NCI-H2171 treated with DMSO at 0.1 percent for 48 hours (cell line): Measurements from ENCODE around the gene NRG2.

Experiments
- DNase-seq: peaks from one replicate; lab custom pipeline; 2025; lab: John Stamatoyannopoulos, UW

The NRG2 gene

GRCh38 chr5:139838381-139839197 is 204.5 kb downstream of the NRG2 start:
- no peak for DNase-seq

DNA sequence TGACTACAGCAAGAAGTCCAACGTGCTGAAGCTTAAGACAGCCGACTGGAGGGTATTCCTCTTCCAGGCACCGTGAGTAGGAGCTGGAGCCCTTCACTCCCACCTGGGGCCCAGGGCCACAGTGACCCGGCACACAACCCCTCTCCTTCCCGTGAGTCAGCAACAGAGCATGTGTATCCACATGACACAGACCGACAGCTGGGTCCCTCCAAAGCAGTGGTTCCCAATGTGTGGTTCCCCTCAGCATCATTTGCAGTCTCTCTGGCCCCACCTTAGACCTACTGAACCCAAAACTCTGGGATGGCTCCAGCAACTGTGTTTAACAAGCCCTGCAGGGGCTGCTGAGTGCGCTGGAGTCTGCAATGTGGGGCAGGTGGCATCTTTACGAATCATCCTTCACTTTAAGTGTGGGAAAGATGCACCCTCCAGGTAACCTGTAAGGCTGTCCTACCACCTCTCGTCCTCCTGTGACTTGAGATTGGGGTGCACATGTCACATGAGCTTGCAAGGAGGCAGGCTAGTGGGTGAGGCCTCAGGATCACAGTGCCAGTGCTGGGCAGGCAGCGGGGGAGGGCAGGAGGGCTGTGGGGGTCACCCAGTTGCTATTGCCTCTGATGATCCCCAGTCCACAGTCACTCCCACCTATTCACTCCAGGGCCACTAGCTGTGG is 205.3 kb downstream of the NRG2 start:
- no peak for DNase-seq

DNA sequence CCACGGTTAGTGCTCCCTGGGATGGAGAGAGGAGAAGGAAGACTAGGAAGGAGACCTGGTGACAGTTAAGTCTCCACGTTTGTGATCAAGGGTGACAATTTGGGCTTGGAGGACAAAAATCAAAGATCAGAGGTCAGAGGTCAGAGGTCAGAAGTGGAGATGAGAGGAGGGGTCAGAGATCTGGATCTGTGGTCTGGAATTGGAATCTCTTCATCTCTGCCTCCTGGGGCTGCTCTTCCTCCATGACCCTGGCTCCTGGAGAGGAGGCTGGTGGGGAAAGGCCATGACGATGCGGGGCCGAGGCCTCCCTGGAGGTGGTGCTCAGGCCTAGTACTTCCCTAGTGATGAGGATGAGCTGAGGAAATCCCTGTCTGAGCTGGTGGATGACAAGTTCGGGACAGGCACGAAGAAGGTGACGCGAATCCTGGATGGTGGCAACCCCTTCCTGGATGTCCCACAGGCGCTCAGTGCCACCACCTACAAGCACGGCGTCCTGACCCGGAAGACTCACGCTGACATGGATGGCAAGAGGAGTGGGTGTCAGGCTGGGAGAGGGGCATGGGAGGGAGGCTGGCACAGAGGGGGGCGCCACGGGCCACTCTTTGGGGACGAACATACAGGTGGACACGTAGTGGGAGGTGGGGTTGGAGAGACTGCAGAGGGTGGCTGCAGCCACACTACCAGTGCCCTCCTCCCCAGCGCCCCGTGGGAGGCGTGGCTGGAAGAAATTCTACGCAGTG is 206.5 kb downstream of the NRG2 start:
- DNase-seq = no peak

DNA sequence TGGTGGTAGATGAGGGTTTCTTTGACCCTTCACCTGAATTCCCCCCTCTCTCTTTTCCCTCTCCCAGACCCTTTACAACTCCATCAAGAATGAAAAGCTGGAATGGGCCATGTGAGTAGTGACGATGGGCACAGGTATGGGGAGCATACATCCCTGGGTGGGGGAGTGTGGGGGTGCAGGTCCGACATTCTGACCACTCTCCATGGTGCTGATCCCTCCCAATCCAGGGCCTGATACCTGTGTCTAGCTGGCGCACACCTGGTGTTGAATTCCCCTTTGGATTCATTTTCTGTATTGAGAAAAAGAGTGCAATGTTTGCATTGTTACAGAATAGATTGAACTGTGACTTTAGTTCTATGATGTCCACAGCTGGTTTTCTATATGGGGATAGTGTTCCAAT is 207.4 kb downstream of the NRG2 start:
- no peak for DNase-seq

DNA sequence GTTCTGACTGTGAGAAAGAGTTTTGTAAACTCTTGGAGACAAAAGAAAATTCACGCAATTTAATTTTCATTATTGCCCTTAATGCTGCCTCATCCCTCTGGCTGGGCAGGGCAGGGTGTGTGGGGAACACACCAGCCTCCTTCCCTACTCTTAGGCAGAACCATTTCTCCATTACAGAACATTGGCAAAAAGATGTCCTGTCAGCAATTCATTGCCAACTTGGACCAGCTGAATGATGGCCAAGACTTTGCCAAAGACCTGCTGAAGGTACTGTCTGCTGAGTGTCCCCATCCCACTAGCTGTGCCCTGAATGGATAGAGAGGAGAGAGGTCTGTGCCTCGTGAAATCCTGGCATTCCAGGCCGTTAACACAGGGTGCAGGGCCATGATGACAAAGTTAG is 209.6 kb downstream of the NRG2 start:
- DNase-seq = no peak

DNA sequence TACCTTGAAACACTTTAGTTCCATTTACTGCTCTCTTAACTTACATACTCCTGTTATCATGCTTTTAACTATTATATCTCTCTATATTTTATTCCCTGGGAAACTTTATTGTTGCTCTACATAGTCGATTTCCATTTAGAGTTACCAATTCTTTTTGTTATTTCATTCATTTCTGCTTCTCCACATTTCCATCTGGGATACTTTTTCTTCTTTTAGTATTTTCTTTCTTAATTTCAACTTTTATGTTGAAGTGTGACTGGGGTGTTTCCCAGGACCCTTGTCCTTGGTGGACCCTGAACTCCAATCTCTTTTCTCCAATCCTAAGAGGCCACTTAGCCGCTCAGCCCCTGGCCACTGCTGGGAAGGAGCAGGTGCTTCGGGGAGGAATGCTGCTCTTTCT is 211.5 kb downstream of the NRG2 start:
- no peak for DNase-seq

GRCh38 chr5:139829471-139829870 is 213.6 kb downstream of the NRG2 start:
- DNase-seq = no peak

DNA sequence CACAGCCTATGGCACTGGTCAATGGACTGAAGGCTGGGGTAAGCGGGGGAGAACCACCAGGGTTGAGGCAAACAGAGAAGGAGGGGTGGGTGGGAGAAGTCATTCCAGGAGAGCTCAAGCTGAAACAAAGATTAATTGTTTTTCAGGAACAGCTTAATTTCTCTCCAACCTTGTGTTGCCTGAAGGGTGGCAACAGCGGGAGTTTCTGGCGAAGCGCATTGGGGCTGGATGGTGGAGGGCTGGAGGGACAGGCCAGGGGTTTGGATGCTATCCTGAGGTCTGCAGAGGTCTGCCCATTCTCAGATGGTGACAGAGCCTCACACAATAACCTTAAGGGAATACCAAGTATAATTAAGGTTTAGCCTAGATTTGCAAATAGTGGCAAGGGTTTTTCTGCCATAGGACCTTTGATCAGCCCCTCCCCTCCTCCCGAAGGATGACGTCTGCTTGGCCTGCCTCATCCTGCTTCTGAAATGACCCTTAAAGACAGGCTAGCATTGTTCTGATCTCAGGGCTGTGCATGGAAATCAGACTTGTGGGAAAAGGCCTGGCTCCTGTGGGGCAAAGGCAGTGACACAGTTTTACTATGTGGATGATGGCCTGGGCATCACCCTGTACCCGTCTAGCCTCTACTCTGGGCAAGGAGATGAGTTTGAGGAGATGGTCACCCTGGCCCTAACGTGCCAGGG is 214.7 kb downstream of the NRG2 start:
- DNase-seq = no peak

DNA sequence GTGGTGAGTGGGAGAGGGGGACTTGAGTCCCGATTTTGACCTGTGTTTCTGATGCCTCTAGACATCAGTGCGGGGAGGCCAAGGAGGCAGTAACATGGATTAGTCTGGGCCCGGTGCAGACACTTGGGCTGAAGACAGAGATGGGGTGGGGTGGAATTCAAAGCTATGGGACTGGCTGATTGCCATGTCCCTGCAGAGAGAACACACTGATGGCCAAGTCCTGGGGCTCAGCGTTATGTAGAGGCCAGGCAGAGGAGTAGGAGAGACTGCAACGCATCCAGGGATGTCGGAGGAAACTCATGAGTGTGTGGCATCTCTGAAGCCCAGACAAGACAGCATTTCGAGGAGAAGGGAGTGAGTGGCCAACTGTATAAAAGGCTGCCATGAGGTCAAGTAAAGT is 217.4 kb downstream of the NRG2 start:
- DNase-seq = no peak

GRCh38 chr5:139823757-139824355 is 219.2 kb downstream of the NRG2 start:
- no peak for DNase-seq

DNA sequence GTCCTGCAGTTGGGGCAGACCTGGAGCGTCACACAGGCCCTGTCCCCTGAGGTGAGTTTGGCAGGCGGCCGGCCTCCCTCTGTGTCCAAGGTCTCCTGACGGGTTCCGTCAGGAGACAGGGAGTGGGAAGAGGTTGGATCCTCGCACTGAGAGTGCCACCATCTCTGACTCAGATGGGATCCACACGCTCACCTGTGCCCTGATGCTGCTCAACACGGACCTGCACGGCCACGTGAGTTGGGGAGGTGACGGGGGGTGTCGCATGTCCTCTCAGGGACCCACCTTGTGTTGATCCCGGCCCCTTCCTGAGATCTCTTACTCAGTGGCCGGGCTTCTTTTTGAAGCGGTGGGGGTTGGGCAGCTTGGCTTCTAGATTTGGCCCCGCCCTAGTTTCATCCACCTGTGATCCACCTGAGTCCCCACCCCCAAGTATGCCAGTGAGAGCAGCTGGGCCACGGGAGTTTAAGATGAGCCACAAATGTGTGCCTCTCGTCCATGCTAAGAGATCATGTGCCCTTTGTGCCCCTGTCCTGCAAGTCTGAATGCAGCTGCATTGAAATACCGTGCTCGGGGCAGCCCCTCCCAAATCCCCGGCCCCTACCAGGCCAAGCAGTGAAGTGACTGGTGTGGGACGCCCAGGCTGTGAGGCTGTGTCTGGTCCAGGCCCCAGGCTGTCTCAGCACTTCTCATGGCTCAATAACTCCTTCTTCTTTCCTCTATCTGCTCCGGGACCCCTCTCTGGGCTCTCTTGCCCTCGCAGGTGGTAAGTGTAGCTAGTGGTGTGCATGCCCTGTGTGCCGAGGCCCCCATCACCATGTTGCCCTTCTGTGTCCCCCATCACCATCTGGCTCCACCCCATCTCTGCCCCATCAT is 220.3 kb downstream of the NRG2 start:
- DNase-seq = no peak

DNA sequence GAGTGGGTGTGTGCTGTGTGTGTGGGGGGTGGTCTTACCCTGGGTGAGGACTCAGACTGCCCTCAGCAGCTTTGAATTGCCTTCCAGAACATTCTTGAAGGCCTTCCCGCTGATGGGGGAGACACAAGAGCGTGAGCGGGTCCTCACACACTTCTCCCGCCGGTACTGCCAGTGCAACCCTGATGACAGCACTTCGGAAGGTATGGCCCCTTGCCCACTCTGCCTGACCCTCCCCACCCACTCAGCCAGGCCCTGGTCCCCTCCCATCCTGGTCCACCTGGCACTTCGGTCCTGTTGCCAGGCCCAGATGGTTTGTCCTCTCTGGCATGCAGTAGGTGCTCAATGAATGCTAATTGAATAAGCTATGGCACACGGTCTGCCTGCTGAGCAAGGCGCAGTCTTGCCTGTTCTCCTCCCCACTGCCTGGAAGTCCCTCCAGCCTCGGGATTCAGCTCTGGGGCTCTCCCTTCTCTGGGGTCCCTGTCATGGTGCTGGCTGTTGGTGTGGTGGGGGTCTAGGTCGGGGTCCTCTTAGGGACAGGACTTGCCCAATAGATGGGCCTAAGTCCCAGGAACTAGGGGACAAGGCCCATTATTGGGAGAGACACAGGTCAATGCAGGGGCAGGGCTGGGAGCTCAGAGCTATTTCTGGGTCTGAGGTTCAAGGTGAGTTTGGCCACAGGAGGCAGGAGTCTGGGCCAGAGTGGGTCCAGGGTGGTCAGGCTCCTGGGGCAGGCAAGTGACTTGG is 221.1 kb downstream of the NRG2 start:
- DNase-seq = no peak

- no peak for DNase-seq
These were observed 222.5 kb downstream of the NRG2 start for GRCh38 chr5:139820606-139821005.

DNA sequence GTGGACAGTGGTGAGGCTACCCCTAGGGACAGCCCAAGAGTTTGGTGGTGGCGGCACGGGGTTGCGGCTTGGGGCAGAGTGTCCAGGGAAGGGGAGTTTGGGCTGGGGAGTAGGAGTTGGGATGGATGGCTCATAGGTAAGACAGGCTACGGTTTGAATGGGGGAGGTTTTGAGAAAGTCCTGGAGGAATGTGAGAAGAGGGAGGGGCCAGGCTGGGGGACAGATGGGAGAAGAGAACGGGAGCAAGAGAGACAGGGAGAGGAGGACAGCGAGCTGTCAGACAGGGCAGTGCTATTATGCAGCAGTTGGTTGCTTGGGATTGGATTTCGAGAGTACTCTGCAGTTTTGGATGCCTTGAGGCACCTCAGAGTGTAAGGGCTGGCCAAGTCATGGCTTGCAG is 223.0 kb downstream of the NRG2 start:
- DNase-seq = no peak

- DNase-seq = no peak
These were observed 225.1 kb downstream of the NRG2 start for GRCh38 chr5:139817970-139818369.

DNA sequence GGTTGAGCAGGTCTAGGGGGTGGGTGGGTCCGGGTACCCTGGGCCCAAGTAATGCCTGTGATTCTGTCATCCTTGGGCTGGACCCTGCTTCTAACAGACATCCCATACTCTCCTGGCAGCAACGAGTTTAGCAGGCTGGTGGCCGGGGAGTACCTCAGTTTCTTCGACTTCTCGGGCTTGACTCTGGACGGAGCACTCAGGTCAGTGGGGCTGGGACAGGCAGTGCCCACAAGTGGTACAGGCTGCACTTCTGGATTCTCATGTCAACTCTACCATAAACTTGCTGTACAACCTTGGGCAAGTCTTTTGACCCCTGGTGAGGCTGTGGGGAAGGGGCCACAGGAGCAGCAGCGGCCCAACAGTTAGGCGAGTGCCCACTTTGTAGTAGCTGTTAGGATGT is 225.7 kb downstream of the NRG2 start:
- DNase-seq = no peak

DNA sequence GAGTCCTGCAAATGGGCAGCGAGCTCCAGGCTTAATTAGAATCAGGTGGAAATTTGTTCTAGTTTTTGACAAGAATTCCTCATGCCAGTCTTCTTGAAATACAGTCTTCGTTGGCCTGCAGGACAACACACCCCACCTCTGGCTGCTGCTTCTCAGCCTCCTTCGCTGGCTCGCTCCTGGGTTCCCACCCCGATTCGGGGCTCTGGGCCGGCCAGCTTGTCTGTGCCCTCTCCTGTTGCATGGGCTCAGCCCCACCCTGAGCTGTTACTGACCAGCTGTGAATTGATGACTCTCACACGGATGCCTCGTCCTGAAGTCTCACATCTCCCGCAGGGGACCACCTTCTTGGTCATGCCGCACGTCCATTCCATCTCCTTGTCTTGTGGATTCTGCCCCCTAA is 226.5 kb downstream of the NRG2 start:
- no peak for DNase-seq

DNA sequence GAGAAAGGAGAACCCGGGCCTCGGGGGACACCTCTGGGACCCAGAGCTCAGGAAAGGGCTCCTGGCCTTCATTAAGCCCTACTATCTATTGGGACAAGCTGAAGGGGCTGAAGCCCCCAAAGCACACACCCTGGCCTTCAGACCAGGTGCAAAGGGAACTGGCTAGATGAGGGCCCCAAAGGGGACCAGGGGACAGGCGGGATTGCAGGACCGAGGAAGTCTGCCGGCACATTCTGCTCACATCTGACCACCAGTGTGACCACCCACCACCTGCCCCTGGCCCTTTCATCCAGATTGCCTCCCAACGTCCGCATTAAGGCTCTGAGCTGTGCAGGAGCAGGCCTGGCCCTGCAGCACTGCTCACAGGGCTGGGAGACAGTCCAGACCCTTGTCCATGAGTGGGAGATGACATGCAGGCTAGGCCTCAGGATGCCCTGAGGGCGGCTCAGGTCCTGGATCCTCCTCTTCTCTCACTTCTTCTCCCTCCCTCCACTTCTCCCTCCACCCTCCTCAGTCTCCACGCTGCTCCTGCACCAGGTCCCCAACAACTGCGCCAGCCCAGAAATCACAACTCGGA is 228.3 kb downstream of the NRG2 start:
- DNase-seq = no peak

GRCh38 chr5:139814191-139814601 is 228.9 kb downstream of the NRG2 start:
- DNase-seq = no peak
